ENCODE measurements around the gene CBX2.

- no peak for TF ChIP-seq GATA3 (IDR thresholded peaks at IDR 0.05; ENCODE audit: low read depth, low read length)
- TF ChIP-seq GATA2 (IDR thresholded peaks at IDR 0.05; ENCODE audit: low read depth, low read length), result no peak
Observed at GRCh38 chr17:79825580-79825921, 47.6 kb downstream of the CBX2 start.
